ENCODE results near the gene YJU2.
"Not testable (repeated sequence)": the region's sequence is repeated elsewhere in the genome, so short reads cannot be mapped to it uniquely, and the experiment has no call there.

YJU2 gene

DNA sequence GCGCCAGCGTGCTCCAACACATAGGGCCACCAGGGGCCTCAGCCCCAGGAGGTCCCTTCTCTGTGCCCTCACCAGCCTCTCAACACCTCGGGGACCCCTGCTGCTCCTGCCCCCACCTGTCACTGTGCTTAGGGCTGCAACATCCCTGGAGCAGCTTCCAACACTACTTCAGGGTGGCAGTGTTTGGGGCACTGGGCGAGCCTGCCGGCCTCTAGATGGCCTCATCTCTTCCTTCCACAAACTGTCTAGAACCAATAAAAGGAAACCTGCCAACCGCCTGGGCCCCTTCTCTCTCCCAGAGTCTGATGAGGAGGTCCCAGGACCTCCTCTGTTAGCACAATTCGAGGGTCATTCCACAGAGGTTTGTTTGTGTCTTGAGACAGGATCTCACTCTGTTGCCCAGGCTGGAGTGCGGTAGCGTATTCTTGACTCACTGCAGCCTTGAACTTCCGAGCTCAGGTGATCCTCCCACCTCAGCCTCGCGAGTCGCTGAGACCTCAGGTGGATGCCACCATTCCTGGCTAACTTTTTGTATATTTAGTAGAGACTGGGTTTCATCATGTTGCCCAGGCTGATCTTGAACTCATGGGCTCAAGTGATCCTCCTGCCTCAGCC lies 22.0 kb downstream of the YJU2 start:
- DNase-seq: no peak

DNA sequence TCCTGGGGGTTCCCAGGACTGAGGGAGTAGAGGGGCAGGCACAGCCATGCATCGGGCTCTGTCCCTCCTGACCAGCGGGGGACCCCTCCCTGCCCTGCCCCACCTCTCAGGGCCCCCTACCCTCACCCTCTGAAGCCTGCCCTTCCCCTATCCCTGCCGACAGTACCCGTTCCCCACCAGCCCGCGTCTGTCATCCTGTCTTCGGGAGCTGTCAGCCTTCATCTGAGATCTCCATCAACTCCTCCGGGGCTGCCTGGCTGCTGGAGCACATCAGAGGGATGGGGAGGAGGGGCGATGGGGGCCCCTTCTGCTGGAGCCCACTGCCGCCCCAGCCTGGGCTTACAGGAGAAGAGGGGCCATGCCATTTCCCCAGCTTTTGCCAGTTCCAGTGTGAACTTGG lies 26.0 kb downstream of the YJU2 start:
- DNase-seq: no peak

DNA sequence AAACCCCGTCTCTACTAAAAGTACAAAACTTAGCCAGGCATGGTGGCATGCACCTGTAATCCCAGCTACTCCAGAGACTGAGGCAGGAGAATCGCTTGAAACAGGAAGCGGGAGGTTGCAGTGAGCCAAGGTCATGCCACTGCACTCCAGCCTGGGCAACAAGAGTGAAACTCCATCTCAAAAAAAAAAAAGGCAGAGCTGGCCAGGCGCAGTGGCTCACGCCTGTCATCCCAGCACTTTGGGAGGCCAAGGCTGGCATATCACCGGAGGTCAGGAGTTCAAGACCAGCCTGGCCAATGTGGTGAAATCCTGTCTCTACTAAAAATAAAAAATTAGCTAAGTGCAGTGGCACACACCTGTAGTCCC lies 27.4 kb downstream of the YJU2 start:
- DNase-seq: not testable (repeated sequence)

DNA sequence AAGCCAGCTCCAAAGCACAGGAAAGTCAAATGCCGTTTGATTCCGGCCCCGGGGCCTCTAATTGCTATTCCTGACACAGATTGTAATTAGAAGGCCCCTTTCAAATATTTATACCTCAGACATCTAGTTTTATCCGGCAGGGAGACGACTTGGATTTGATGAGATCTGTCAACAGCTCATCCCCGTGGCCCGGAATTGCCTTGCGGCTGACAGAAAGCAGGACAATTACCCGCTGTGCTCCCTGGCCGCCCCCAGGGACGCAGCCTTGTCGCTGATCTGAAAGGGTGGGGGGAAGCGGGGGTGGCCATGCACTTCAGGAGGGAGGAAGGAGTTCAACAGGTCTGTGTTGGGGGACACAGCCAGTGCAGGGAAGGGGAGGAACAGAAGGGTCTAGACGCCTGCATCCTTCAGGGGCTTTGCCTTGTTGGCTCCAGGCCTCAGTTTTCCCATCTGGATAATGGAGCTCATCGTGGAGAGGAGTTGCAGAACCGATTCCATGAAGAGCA lies 30.4 kb downstream of the YJU2 start:
- DNase-seq: no peak

DNA sequence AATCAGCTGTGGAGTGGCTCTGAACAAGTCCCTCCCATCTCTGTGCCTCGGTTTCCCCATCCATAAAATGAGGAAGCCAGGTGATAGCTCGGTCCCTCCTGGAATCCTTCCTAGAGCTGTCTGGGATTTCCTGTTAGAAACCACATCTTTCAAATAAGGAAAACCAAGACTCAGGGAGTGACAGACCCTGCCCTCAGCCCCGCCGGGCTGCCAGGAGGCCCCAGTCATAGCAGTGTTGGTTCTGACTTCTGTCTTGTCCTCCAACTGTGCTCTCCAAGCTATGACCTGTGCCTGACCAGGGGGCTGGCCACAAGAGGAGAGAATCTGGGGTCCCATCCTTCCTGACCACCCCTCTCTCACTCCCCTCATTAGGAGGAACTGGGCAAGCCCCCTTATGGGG lies 31.1 kb downstream of the YJU2 start:
- DNase-seq: no peak

DNA sequence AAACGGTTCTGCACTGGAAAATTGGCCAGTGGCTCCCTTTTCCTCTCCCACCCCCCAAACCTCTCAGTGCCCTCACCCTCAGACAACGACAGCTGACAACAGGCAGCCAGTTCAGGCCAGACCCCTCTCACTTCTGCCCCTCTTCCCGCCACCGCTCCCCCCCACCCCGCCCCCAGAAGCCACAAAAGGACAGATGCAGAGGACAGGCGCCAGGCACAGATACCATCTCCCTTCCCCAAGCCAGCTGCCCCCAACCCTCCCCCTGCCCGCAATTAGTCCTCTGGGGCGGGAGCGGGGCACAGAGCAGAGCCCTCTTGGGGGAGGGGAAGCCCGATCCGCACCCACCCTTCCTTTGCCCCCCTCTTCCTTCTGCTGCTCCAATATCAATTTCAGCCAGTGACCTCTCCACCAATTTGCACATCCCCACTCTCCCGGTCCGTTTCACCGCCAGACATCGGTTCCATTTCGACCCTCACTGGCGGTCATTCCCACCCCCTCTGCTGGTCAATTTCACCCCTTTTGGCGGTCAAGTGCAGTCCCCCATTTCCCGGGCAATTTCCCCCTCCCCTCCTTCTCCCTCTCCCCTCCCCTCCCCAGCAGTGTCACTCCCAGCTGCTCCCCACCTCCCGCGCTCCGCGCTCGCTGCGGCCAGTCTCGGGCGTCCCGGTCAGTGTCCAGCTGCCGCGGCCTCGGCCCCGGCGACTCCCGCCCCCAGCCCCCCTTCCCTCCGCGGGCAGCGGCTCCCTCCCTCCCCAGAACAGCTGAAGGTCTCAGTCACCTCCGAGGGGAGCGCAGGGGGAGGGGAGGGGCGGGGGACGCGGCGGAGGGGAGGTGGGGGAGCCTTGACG lies 31.8 kb downstream of the YJU2 start, which contains the start of gene SHD:
SHD (plus strand) TSS at position 848 of the 848 bp plus-strand sequence. CDS start 798 bp downstream, outside the sequence.
- no peak for DNase-seq

DNA sequence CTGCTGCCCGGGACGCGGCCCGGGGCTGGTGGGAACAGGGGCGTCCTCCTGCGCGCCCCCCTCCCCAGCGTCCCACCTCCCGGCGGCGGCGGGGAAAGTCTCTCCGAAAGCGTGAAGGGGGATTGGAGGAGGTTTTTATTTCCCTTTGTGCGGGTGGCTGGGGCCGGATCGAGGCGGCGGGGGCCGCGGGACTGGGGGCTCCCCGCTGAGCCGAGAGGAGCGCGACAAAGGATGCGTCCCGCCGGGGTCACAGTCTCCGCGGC lies 32.3 kb downstream of the YJU2 start:
- no peak for DNase-seq

DNA sequence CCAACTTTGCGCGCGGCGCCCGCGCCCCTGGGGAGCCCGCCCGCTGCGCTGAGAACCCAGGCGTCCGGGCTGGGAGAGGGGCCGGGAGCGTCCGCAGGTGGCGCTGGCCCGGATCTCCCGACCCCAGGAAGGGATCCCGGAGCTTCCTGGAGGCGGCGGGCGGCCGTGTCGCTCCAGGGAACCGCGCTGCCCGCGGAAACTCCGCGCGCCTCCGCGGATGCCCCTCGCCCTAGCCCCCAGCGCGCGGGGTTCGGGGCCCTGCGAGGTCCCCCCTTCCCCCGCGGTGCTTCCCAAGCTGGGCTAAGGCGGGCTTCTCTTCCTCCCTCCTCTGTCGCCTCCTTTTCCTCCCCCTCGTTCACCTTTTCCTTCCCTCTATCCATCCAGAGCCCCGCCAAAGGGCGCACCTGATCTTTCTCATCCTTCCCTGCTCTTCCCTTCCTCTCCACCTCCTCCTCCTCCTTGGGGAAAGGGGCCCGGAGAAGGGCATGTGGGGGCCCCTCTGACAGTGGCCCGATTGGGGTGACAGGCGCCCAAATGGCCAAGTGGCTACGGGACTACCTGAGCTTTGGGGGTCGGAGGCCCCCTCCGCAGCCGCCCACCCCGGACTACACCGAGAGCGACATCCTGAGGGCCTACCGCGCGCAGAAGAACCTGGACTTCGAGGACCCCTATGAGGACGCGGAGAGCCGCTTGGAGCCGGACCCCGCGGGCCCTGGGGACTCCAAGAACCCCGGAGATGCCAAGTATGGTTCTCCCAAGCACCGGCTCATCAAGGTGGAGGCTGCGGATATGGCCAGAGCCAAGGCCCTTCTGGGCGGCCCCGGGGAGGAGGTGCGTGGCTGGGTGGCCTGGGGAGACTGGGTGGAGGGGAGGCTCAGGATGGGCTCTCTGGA lies 32.9 kb downstream of the YJU2 start:
- no peak for DNase-seq

DNA sequence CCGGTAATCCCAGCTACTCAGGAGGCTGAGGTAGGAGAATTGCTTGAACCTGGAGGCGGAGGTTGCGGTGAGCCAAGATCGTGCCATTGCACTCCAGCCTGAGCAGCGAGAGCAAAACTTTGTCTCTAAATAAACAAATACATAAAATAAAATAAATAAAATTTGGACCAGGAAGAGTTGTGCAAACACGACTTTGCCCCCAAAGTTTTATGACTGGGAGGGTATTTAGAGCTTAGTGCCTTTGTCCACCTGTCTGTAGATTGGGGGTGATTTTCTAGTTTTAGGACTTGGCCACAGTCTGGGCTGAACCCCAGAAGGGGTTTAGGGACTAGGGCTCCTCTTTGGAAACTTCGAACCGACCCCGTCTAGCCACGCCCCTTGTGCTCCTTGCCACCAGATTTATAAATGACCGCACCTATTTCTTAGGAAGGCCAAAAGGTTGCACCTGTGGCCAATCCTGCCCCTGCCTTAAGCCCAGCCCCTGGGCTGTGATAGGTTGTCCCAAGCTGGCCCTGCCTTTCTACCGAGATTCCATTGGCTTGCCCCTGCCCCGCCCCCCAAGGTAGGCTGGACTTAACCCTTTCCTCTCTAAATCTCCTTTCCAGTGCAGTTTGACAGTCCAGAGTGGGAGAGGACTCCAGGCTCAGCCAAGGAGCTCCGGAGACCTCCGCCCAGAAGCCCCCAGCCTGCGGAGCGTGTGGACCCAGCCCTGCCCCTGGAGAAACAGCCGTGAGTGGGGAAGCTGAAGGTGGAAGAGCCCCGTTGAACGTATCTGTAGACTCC lies 37.5 kb downstream of the YJU2 start:
- no peak for DNase-seq

DNA sequence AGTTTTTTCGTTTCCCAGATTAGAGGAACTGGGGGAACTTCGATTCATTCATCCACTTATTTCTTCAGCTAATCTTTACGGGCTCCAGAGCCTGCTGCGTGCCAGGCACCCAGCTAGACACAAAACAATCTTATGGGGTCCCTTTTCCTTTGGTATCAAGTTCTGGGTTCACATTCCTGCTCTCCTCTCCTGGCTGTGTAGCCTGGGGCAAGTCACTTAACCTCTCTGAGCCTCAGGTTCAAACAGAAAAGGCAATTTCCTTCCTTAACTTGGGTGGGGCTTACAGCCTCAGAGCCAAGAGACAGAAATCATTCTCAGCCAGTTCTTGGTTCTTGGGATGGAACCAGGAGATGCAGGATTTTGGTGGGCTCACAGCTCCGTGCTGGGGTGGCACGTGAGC lies 38.1 kb downstream of the YJU2 start:
- no peak for DNase-seq

DNA sequence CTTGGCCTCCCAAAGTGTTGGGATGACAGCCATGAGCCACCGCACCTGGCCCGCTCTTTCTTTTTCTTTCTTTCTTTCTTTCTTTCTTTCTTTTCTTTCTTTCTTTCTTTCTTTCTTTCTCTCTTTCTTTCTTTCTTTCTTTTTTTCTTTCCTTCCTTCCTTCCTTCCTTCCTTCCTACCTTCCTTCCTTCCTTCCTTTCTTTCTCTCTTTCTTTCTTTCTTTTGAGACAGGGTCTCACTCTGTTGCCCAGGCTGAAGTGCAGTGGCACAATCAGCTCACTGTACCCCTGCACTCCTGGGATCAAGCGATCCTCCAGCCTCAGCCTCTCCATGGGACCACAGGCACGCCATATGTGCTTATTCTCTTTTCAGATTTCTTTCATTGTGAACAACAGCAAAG lies 39.3 kb downstream of the YJU2 start:
- not testable (repeated sequence) for DNase-seq

DNA sequence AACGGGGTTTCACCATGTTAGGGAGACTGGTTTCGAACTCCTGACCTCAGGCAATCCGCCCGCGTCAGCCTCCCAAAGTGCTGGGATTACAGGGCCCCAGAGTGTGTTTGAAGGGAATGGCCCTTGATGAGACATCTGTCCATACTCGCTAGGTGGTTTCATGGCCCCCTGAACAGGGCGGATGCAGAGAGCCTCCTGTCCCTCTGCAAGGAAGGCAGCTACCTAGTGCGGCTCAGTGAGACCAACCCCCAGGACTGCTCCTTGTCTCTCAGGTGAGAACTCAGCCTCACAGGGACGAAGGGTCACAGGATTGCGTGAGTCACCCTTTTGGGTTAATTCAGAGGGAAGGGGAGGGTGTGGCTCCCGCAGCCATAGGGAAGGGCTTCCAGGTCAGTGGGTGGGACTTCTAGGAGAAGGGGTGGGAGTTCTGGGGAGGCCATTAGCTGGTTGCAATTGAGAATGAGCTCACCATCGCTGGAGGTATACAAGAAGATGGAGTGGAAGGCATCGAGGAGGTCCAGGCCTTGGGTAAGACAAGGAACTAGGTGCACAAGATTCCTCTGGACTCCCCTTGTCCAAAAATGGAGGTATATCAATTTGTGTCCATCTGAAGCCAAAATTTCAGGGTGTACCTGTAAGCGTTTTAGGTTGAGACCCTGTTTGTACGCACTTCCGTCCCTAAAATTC lies 41.4 kb downstream of the YJU2 start:
- no peak for DNase-seq

DNA sequence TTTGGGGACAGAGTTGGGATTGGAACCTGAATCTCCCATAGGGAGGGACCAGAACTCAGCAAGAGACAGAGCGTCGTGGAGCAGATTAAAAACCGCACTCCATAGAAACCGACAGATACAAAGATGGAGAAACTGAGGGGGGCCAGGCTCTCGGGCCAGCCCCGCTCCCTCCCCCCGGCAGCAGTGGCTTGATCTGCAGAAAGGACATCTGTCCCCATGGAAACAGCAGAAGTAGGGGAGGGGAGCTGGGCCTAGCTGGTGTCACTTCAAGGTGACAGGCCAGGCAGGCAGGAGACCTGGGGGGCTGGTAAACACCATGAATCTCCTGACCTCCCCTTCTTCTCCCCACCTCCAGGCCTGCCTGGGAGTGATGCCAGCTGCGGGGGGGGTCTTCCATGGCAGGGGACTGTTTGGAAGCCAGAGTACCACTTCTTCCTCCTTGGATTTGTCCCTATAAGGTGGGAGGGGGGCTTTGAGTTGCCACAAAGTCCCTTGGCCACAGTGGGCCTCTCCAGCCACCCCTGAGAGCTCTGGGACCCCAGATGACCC lies 44.4 kb downstream of the YJU2 start:
- no peak for DNase-seq

DNA sequence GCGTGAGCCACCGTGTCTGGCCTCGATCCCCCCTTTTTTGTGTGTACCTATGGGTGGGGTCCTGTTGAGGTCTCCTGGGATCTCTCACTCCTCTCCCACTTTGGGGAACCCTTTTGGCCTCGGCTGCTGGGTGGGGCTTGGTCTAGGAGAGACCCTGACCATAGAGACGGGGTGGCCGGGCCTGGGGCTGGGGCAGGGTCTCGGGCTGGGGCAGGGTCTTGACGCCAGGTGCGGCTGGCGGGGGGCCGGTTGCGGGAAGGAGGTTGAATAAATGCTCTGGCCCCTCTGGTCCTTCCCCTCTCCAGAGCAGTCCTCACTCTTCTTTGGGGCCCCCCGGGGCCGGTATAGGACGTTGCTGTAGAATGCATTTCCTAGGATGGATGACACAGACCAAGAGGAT lies 45.6 kb downstream of the YJU2 start:
- DNase-seq: no peak

DNA sequence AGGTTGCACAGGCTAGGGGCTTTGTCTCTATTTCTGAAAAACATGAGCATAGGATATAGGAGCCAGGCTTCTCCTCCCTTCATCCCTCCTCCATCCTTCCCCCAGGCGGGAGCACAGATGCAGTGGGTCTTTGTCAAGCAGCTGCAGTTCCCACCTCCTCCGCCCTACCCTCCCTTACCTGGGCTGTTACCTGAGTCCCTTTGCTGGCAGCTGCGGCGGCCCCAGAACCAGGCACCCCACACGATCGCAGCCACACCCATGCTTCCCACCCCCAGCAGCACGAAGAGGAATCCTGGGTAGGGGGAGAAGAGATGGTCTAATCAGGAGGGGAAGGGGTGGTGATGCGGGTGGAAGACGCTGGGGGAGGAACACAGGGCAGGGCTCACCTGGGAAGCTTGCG lies 47.5 kb downstream of the YJU2 start:
- DNase-seq: no peak

DNA sequence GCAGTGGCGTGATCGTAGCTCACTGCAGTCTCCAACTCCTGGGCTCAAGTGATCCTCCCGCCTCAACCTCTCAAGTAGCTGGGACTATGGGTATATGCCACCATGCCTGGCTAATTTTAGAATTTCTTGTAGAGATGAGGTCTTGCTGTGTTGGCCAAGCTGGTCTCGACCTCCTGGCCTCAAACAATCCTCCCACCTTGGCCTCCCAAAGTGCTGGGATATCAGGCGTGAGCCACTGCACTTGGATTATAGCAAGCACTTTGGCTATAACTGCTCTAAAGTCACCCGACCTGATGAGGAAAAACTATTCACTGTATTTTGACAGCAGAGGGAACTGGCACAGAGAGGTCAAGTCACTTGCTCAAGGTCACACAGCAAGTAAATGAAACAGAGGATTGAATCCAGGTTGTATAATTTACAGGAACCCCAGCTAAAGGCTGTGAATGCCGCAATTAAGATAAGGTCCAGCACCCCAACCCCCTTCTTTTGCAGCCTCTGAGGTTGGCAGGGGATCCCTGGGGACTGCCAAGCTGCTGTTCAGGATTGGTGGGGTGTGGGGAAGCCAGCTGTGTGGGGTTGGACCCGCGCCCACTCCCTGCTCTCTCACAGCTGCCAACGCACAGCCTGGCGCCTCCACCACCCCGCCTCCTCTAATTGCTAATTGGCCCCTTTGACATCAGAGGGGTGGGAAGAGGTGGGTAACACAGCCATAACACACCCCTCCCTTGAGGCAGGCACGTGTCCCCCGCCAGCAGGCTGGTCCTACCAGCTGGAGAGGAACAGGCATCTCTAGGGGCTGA lies 49.3 kb downstream of the YJU2 start:
- no peak for DNase-seq

DNA sequence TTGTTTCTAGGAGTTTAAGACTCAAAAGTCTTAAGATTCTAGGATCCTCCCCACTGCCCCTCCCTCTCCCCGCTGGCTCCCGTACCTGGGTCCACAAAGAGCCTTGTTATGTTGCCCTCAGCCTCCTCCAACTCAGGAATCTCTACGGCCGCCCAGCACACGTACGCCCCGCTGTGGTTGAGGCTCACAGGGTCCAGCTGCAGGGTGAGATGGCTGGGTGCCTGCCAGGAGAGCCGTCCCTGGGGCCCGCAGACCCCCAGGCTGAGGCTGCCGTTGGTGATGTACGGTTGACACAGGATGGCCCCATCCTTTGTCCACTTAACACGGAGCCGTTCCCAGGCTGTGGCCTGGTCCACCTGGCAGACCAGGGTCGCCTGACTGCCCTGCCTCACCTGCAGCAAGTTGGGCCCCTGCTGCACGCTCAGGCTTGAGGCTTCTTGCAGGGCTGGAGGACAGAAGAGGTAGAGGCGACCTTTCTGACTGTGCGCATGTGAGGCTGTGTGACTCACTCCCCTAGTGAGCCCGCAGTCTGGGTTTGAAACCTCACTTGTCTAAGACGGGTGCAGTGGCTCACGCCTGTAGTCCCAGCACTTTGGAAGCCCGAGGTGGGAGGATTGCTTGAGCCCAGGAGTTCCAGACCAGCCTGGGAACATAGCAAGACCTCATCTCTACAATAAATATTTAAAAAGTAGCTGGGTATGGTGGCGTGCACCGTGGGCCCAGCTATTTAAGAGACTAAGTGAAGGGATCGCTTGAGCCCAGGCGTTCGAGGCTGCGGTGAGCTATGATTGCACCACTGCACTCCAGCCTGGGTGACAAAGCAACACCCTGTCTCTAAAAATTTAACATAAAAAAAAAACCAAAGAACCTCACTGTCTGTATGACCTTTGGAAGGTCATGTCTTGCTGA lies 51.3 kb downstream of the YJU2 start:
- no peak for DNase-seq

DNA sequence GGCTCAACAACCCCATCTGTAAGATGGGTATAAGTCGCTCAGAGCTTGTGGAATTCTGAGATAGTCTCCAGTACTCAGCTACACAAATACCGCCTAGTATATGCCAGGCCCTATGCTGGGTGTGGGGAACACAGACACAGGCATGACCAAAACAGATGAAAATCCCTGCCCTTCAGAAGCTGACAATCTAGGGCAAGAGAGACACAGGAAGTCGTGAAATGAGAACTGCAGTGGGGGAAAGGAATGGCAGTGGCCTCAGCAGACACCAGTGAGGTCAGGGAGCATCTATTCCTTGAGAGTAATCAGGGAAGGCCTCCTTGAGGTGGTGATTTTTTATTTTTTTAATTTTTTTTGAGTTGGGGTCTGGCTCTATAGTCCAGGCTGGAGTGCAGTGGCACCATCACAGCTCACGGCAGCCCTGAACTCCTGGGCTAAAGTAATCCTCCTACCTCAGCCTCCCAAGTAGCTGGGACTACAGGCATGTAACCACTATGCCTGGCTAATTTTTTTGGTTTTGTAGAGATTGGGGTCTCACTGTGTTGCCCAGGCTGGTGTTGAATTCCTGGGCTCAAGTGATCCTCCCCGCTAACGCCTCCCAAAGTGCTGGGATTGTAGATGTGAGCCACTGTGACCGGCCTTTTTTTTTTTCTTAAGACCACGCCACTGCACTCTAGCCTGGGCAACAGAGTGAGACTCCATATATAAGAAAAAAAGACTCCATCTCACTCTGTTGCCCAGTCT lies 52.1 kb downstream of the YJU2 start:
- DNase-seq: no peak

DNA sequence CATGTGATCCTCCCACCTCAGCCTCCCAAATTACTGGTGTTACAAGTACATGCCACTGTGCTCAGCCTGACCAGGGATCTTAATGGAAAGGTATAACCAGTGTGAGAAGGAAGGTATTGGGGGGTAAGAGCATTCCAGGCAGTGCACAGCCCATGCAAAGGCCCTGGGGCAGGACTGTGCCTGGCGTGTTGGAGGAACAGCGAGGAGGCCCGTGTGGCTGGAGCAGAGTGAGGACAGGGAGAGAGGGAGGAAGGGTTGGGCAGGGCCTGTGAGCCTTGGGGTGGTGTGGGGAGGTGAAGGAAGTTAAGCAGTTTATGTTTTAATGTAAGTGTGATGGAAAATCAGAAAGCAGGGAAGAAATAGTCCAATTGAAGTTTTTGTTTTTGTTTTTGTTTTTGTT lies 53.7 kb downstream of the YJU2 start:
- DNase-seq: no peak

Measured in stimulated activated CD4-positive, alpha-beta T cell treated with anti-CD3 and anti-CD28 coated beads, Interleukin-2, amount 100 ng/mL, for 48 hours (primary cell).